MM.1S (cell line): Measurements from ENCODE around the gene TLCD1.

Source experiments
- DNase-seq: peaks from one replicate; pipeline ENCODE4 v3.0.0-alpha.2; 2015
- H2AFZ ChIP-seq: fragments of 300-600 bp; sonication (generic); 2 replicates; pipeline ENCODE4 v1.6.0; 2016; ENCODE audit warnings: antibody characterized with exemption, low read length
- H3F3A ChIP-seq: fragments of 300-600 bp; sonication (generic); 2 replicates; pipeline ENCODE4 v1.6.1; 2016; ENCODE audit warnings: mild to moderate bottlenecking, antibody characterized with exemption, low read length, moderate library complexity, mixed read lengths; ENCODE audit not compliant: insufficient read depth
- H3K27ac ChIP-seq: fragments of 300-600 bp; sonication (generic); 2 replicates; pipeline ENCODE4 v1.5.1; 2016; ENCODE audit warnings: mild to moderate bottlenecking, low read length
- H3K27me3 ChIP-seq: fragments of 300-600 bp; sonication (generic); replicated peaks from 2 replicates; pipeline ENCODE4 v1.6.0; 2016; ENCODE audit warnings: low read length; ENCODE audit not compliant: insufficient read depth
- H3K36me3 ChIP-seq: fragments of 300-600 bp; sonication (generic); replicated peaks from 2 replicates; pipeline ENCODE4 v1.6.1; 2016; ENCODE audit warnings: mild to moderate bottlenecking, low read length, mixed read lengths; ENCODE audit not compliant: insufficient read depth
- H3K4me1 ChIP-seq: fragments of 300-600 bp; sonication (generic); 2 replicates; pipeline ENCODE4 v1.6.1; 2016; ENCODE audit warnings: low read length, mixed read lengths
- H3K4me2 ChIP-seq: fragments of 300-600 bp; sonication (generic); 2 replicates; pipeline ENCODE4 v1.6.0; 2016; ENCODE audit warnings: low read depth, low read length
- H3K4me3 ChIP-seq: fragments of 300-600 bp; sonication (generic); 2 replicates; pipeline ENCODE4 v1.5.1; 2016; ENCODE audit warnings: low read length, mixed read lengths
- H3K79me2 ChIP-seq: fragments of 300-600 bp; sonication (generic); 2 replicates; pipeline ENCODE4 v1.6.1; 2016; ENCODE audit warnings: mixed run types, low read length, mixed read lengths
- H3K9ac ChIP-seq: fragments of 300-600 bp; sonication (generic); 2 replicates; pipeline ENCODE4 v1.6.1; 2016; ENCODE audit warnings: low read length, mixed read lengths
- H3K9me2 ChIP-seq: fragments of 300-600 bp; sonication (generic); replicated peaks from 2 replicates; pipeline ENCODE4 v1.6.1; 2016; ENCODE audit warnings: mild to moderate bottlenecking, low read length, mixed read lengths; ENCODE audit not compliant: insufficient read depth
- H3K9me3 ChIP-seq: fragments of 300-600 bp; sonication (generic); replicated peaks from 2 replicates; pipeline ENCODE4 v1.6.1; 2016; ENCODE audit warnings: mild to moderate bottlenecking, low read length, mixed read lengths; ENCODE audit not compliant: insufficient read depth
- H4K20me1 ChIP-seq: fragments of 300-600 bp; sonication (generic); 2 replicates; pipeline ENCODE4 v1.6.1; 2016; ENCODE audit warnings: mild to moderate bottlenecking, low read length, moderate library complexity, mixed read lengths; ENCODE audit not compliant: insufficient read depth
- EZH2 ChIP-seq: fragments of 300-600 bp; sonication (generic); optimal IDR thresholded peaks from 2 replicates; pipeline ENCODE3; 2017; ENCODE audit warnings: low read depth, mild to moderate bottlenecking, antibody characterized with exemption, low read length, mixed read lengths
- EZH2phosphoT487 ChIP-seq: fragments of 300-600 bp; sonication (generic); IDR thresholded peaks from 2 replicates; pipeline ENCODE4 v1.6.1; 2018; ENCODE audit warnings: antibody characterized with exemption, low read length
- TF ChIP-seq, protein P1 (sequence below): fragments of 300-600 bp; sonication (generic); IDR thresholded peaks from 2 replicates; pipeline ENCODE4 v1.5.1; 2016; ENCODE audit warnings: antibody characterized with exemption, low read length, mixed read lengths

TLCD1 gene

DNA sequence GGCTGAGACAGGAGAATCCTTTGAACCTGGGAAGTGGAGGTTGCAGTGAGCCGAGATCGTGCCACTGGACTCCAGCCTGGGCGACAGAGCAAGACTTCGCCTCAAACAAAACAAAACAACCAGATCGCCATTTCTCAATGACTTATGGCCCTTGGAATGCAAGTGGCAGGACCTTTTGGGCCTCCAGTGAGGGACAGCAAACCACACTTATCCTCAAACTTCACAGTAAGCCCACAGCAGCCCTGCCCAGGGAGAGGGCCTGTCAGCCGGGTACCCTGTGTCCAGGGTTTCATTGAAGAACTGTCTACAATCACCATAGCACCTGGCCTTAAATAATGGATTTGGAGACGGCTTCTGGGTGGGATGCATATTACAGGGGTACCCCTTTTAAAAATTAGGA lies 29.5 kb upstream of the TLCD1 start:
- no peak overlapping the region for H3K4me2 ChIP-seq

DNA sequence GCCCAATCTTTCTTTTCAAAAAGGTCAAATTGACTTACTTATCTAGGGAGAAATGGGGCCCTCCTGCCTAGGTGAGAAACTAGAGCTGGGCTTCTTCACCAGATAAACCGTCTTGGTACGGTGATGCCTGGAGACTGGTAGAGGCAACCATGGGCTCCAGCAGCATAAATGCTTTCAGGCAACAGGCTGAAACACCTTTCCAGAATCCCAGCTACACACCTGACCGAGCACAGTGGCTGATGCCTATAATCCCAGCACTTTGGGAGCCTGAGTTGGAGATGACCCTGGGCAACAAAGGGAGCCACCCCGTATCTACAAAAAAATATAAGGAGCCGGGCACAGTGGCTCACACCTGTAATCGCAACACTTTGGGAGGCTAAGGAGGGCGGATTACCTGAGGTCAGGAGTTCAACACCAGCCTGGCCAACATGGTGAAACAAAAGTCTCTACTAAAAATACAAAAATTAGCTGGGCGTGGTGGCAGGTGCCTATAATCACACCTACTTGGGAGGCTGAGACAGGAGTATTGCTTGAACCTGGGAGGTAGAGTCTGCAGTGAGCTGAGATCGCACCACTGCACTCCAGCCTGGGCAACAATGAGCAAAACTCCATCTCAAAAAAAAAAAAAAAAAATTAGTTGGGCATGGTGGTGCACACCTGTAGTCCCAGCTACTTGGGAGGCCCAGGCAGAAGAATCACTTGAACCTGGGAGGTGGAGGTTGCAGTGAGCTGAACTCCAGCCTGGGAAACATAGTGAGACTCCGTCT lies 25.8 kb upstream of the TLCD1 start:
- no peaks in the 10 kb centered on the region for H3K27me3 ChIP-seq
- H3K36me3 ChIP-seq, result no peaks in the 10 kb centered on the region
- H3K9me2 ChIP-seq, result no peaks in the 10 kb centered on the region
- H3K4me2 ChIP-seq, result no peak overlapping the region
- H3K4me3 ChIP-seq, result no peak overlapping the region
- no peak for DNase-seq
- H3K9me3 ChIP-seq, result no peaks in the 10 kb centered on the region
- H3F3A ChIP-seq, result peaks cover 4% of the 10 kb centered on the region; the same call in 1 of the 2 replicates
- H3K27ac ChIP-seq, result no peak overlapping the region
- H3K9ac ChIP-seq, result no peak overlapping the region
- no peaks in the 10 kb centered on the region; the same call in 1 of the 2 replicates for H3K4me1 ChIP-seq
- TF ChIP-seq, protein P1, sequence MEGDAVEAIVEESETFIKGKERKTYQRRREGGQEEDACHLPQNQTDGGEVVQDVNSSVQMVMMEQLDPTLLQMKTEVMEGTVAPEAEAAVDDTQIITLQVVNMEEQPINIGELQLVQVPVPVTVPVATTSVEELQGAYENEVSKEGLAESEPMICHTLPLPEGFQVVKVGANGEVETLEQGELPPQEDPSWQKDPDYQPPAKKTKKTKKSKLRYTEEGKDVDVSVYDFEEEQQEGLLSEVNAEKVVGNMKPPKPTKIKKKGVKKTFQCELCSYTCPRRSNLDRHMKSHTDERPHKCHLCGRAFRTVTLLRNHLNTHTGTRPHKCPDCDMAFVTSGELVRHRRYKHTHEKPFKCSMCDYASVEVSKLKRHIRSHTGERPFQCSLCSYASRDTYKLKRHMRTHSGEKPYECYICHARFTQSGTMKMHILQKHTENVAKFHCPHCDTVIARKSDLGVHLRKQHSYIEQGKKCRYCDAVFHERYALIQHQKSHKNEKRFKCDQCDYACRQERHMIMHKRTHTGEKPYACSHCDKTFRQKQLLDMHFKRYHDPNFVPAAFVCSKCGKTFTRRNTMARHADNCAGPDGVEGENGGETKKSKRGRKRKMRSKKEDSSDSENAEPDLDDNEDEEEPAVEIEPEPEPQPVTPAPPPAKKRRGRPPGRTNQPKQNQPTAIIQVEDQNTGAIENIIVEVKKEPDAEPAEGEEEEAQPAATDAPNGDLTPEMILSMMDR, result no peak
- TF ChIP-seq EZH2, result no peak
- H2AFZ ChIP-seq, result no peak overlapping the region
- H3K79me2 ChIP-seq, result peaks cover 12% of the 10 kb centered on the region
- H4K20me1 ChIP-seq, result no peaks in the 10 kb centered on the region

More for the DNA sequence above, 29.5 kb upstream of the TLCD1 start:
- no peaks in the 10 kb centered on the region for H3K9me3 ChIP-seq
- no peak for DNase-seq
- TF ChIP-seq, protein P1, result no peak
- TF ChIP-seq EZH2, result no peak
- no peak for TF ChIP-seq EZH2phosphoT487
- H3K27ac ChIP-seq, result no peak overlapping the region
- no peaks in the 10 kb centered on the region for H3K36me3 ChIP-seq
- H3K79me2 ChIP-seq, result no peaks in the 10 kb centered on the region
- no peak overlapping the region for H3K4me3 ChIP-seq
- H3F3A ChIP-seq, result 0 out of 2 replicates have a peak, but pooled peaks cover 2% of the 10 kb centered on the region
- no peaks in the 10 kb centered on the region for H4K20me1 ChIP-seq
- H3K9ac ChIP-seq, result no peak overlapping the region
- H3K27me3 ChIP-seq, result no peaks in the 10 kb centered on the region
- no peaks in the 10 kb centered on the region for H3K9me2 ChIP-seq
- H3K4me1 ChIP-seq, result no peaks in the 10 kb centered on the region
- no peak overlapping the region for H2AFZ ChIP-seq

DNA sequence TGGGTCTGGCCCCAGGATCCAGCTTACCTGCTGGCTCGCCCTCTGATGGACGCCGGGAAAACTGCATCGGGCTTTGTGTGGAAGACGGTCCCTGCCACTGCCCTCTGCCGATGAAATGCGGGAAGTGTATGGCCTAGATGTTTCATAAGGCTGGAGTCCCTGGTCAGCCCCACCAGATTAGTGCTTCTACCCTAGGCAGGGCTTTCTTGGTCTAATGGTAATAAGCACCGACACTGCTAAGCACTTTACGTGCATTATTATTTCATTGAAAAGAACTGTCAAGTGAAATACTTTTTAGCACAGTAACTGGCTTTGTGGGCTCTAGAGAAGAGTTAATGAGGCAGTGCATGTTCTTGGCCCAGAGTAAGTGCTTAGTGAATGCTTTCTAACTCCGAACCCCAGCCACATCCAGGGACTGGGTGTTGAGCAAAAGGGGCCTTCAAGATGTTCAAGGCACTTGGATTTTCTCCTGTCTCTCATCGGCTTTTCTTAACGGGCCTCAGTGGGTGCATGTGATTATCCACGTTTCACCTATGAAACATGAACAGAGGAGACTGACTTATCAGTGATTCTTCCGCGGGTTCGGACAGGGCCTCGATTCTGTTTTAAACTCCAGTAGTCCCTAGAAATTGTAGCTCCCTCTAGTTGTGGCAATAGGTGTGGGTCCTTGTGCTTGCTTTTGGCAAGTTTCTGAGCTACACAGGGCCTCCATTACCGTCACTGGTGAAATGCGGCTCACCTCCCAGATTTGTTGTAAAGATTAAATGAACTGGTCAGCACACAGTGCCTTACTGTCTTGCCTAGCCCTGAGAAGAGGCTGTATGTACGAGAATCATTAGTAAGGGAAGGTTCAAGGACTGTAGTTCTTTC lies 24.4 kb upstream of the TLCD1 start:
- Histone ChIP-seq H2AFZ (no peak overlapping the region), H3K9ac (no peak overlapping the region), H3K79me2 (peaks cover 26% of the 10 kb centered on the region), H4K20me1 (no peaks in the 10 kb centered on the region), H3K27me3 (no peaks in the 10 kb centered on the region), H3K36me3 (no peaks in the 10 kb centered on the region), H3K4me3 (no peak overlapping the region), H3K9me3 (no peaks in the 10 kb centered on the region), H3K27ac (no peak overlapping the region), H3F3A (peaks cover 4% of the 10 kb centered on the region; the same call in 1 of the 2 replicates), H3K9me2 (no peaks in the 10 kb centered on the region), H3K4me2 (no peak overlapping the region), H3K4me1 (peaks cover 6% of the 10 kb centered on the region)
- peak; percentile 89 for DNase-seq
- TF ChIP-seq, protein P1, result peak; percentile 100
- no peak for TF ChIP-seq EZH2
- TF ChIP-seq EZH2phosphoT487, result no peak
